Endometrial microvascular endothelial cells (primary cell): Measurements from ENCODE around the gene RACK1. TPM values are rescaled to one million over a fixed set of nuclear protein-coding genes. Genes with fewer than 3 reads are reported as not detected.

Experiments used
- in situ Hi-C: cut with HindIII; loops from 2 replicates; pipeline ENCODE4 v1.10.0; 2017; ENCODE audit warnings: low sequenced_read_pairs, low pct_unique_long_range_greater_than_20kb; ENCODE audit errors: inconsistent ontology term
- total RNA-seq: library from RNA; depleted of rRNA; stranded (reverse); fragments of >200 nt; gene quantifications from one replicate; pipeline ENCODE4 v1.2.3, GENCODE V29; 2015; ENCODE audit errors: inconsistent ontology term

RACK1 gene
- total RNA-seq, 1 donor from 2014 or later: 2,930 TPM

DNA sequence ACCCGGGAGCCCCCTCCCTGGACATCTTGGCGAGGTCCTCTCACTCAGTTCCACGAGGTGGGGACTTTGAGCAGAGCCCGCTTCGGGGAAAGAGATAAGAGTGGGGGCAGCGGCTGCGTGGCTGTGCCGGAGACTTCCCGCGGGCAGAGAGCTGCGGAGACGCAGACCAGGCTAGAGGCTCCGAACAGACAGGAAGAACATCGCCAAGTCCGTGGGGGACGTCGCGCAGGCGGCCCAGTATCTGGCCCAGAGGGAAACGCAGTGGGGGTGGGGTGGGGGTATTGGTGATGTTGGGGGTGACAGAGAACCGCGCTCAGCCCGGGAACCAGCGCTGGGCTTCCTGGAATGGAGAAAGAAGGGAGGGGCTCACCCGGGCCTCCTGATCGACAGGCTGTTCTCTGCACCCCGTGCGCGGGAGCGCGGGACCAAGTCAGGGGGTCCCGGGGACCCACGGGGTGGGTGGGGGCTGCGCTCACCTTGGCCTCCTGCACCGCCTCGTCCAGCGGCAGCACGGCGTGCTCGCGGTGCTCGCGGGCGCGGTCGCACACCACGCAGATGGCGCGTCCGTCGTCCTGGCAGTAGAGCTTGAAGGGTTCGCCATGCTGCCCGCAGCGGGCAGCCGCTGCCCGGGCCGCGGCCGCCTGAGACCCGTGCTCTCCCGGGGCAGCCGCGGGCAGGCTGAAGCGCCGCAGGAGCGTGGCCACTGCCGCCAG is 39.4 kb downstream of the RACK1 start:
- in situ Hi-C loops: no loop called here

DNA sequence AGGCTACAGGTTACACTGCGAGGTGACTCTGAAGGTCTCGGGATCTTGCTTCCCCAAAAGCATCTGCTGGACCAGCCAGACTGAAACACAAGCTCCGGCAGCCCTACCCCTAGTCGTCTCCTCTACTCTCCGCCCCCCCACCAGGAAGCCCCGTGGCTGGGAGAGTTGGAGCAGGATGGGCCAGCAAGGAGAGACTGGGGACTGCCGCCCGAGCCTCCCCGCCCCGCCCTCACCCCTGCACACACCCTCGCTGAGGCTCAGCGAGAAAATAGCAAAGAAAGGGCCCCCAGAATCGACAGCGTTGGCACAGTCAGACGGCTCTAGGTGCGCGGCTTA is 40.0 kb downstream of the RACK1 start:
- in situ Hi-C loops: no loop called here

DNA sequence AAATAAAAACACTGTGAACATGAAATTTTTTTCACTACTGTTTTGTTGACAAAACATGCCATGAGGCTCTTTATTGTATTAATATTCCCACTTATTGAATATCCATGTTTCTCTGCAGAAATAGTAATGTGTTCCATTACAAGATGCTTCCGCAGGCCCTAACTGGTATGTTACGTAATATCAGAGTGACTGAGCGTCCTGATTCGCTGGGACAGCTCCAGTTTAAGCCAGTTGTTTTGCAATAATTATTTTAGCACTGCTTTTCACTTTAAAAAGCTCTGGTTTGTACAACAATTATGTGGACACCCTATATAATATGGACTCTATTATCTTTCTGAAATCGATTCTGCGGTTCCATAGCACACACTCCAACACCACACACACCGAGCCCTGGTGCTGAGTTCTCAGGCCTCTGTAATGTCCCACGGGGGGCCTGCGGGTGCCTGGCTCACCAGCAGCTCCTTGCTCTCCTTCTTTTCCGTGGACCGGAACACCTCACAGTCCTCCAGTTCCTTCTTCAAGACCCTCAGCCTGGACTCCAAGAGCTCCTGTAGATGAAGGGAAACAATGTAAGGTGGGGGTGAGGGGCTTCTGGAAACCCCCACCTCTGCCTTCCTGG is 40.5 kb downstream of the RACK1 start:
- in situ Hi-C loops: no loop called here

- in situ Hi-C loops: no loop called here
Observed at GRCh38 chr5:181200816-181201215, 42.9 kb downstream of the RACK1 start.

- in situ Hi-C loops: no loop called here
Observed at GRCh38 chr5:181199881-181200638, 43.6 kb downstream of the RACK1 start.

- in situ Hi-C loops: no loop called here
Observed at GRCh38 chr5:181198905-181199519, 44.7 kb downstream of the RACK1 start.

DNA sequence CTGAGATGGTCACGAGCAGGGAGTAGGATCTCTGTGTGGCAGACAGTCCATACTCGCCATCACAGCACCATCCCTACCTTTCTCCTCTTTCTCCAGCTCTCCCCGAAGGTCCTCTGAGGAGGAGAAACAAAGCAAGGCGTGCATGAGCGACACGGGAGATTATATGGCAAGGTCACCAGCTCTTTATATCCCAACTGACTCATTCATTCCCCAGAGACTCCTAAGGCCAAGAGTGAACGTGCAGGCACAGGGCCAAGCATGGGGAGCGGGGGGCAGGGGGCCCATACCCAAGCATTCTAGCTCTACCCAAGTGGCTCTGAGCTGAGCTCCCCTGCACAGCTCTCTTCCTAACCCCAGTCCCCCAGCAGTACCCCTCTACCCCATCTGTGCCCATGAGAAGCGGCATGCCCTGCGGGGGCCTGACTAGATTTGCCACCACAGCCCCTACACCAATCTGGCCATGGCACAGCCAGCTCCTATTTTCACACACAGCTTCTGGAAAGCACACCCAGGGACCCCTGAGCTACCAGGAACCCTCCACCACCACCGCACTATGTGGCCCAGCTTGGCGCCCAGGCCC is 45.5 kb downstream of the RACK1 start:
- in situ Hi-C loops: no loop called here

DNA sequence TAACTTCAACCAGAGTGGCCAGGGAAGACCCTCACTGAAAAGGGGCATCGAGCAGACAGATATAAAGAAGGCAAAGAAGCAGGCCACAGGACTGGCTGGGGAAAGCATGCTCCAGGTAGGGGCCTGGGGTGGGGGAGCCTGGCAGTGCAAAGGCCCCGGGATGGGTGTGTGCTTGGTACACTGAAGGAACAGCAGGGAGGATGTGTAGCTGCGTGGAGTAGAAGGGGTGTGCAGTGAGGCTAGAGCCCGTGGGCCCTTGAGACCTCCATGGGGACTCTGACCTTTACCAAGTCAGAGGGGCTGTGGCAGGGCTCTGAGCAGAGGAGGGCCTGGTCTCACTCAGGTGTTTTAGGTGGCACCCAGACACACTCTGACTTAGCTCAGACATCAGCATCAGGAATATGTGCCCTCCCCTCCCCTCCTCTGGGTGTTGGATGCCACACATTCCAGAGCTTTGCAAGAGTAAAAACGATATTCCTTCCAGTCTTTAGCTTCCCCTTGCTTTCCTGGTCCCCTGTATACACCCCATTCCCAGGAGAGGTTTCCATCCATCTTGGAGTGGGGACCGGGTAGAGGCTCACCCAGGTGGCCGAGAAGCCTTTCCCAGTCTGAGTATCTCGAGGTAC is 46.3 kb downstream of the RACK1 start:
- in situ Hi-C loops: no loop called here

- in situ Hi-C loops: no loop called here
Observed at GRCh38 chr5:181195249-181195761, 48.4 kb downstream of the RACK1 start.

DNA sequence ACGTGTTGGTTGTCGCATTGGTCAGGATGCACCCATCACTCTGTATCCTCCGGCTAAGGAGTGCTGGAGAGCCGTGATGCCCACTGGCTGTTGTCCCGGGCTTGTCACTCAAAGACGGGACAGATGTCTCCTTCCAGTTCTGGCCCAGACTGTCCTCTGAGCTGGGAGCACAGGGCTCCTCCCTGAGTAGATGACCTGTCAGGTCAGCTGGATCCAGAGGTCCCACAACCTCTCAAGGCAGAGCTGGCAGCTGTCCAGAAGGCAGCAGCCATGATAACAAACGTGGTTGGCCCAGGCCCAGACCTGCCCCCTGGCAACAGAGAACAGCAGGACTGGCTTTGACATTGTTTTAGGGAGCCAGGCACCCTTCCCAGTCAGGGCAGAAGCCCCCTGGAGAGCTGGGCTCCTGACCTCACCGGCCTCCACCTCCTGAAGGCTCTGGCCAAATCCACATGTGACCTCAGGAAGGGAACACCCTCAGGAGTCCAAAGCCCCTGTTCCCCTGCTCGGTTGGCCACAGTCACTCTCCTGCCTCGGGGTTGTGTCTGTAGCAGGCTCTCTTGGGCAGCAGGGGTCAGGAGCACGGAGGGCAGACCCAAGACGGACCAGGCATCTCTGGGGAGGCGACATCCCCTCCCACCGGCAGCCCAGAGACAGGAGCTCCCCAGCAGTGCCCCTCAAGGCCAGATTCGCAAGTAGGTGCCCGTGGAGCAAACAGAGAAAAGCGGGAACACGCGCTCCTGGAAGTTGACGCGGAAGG is 49.0 kb downstream of the RACK1 start:
- in situ Hi-C loops: no loop called here

DNA sequence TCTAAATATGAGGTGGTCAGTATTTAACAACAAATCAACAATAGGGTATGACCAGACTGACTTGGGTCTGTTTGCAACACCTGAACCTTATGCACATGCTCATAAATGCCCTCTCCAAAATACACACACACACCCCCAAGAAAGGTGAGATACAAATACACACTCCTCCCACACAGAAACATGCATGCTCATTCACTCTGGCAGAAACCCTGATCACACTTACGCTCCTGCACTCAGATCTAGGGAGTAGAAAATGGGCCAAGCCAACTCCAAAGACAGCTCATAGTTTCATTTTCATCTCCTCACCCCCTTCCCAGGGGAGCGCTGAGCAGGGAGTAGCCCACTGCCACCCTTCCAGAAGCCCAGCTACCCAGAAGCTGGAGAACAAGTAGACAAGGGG is 50.0 kb downstream of the RACK1 start:
- in situ Hi-C loops: no loop called here

DNA sequence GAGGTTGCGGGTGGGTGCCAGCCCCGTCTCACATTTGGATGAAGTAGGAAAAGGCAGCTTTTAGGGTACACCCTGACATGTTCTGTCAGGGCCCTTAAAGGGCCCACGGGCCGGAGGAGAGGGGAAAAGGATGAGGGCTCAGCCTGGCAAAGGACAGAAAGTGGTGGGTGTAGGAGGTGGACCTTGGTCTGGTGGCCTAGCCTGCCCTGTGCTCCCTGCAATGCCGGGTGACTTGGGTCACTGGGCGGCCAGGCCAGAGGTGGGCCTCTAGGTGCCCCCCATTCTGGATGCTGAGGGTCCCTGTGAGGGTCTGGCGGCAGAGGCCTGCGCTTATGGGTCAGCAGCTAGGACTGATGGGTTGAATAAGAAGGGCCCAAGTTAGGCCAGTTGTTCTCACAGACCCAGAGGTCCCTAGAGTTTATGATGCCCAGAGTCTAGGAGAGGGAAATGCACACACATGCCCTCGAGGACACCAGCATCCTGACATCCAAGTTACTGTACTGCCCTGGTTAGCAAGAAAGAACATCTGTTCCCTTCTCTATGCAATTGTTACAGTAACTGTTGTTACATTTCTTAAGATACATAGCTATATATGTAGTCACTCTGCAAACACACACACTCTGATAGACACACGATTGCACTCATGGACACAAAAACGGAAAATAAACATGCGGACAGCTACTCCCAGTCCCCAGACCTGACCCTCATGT is 51.2 kb downstream of the RACK1 start:
- in situ Hi-C loops: no loop called here

DNA sequence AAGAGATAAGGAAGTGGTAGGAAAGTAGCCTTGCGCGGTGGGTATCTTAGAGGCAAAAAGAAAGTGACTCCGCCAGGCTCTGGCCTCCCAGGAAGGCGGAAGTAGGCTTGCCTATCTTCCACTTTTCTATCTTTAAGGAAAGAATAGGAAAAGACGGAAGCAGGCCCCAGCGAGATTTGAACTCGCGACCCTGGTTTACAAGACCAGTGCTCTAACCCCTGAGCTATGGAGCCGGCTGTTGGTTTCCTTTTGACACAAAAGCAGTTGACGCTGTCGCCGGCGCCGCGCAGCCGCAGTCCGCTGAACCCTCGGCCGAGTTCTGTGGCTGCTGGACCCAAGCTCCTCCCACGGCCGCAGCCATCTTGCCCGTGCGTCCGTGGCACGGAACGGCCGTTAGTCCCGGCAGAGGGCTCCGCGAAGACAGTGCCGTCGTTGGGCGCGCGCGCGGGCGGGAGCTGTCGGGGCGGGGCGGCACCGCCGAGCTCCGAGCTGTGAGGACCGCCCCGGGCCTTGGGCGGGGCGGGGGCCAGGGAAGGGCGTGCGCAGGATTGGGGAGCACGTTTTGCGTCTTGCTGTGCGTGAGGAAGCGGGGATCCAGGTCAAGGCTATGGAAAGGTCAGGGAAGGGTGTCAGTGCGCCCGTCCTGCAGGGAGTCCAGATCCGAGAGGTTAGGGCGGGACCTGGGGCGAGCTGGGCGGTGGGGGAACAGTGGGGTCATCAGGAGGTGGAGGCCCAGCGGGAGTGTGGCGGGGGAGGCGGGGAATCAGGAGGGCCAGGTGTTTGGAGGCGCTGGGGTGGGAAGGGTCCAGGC is 52.0 kb downstream of the RACK1 start:
- in situ Hi-C loops: no loop called here

DNA sequence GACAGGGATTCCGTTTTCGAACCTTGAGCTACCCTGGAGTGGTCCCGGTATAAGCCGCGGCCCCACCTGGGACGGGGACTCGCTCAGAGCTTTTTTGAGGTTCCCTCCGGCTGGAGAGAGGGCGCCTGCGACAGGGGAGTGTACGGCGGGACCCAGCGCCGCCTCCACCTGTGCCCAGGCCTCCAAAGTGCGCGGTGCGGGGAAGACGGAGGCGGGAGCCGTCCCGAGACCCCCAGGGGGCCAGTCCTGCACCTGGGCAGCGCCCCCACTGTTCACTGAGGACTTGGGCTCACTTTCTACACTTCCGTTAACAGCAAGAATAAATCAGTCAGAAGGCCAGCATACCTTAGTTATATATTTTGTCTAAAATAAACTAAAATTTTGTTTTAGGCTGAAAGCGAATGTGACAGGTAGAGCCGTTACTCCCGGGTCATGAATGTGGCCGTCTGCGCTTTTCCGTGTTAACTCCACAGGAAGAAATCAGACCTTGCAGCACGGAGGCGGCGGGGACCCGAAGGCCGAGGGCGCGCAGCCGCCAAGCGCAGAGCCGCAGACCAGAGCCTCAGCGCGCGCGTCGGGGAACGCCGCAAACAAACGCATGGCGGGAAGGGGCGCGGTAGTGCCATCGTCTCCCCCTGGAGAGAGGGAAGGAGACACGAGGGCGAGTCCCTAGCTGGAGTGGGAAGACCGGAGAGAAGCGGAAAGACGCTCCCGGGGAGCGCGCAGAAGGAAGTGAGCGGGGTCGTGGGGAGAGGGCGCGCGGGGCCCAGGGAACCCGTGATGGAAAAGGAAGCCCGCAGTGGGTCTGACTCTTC is 52.8 kb downstream of the RACK1 start:
- in situ Hi-C loops: no loop called here

DNA sequence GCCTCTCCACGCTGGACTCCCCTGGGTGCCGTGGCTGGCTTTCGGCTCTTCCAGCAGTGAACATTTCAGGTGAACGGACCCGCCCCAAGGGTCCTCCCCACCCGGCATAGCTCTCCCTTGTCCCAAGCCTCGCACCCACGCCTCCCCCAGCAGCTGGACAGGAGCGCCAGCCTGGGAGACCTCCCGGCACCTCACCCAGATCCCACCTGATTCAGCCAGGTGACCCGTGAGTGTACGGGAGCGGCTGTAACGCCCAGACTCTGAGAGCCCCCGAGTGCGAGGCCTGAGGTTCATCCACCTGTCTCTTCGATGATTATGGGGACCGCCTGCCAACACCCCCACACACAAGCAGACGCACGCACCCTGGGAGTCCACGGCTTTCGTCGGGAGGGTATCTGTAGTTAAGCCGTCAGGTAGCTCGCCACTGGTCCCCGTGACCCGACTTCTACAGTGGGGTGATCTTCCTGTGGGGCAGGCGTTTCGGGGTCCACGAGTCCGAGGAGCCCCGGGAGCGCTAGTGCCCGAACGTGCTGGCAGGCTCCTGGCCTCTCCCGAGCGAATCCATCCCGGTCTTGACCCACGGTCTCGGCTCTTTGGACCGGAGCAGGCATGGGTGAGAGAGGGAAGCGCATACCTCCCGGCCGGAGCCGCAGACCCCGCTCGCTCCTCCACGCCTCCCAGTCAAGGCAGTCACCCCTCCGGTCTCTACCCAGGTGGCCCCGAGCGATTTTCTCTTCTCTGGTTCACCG is 53.6 kb downstream of the RACK1 start:
- in situ Hi-C loops: no loop called here
